Middle frontal gyrus (tissue), 1 donor: ENCODE results near the gene CHD3.

Source experiments
- DNase-seq: peaks from one replicate; pipeline ENCODE4 v3.0.0-alpha.2; 2015; ENCODE audit warnings: low spot score; ENCODE audit errors: extremely low spot score

CHD3 gene

DNA sequence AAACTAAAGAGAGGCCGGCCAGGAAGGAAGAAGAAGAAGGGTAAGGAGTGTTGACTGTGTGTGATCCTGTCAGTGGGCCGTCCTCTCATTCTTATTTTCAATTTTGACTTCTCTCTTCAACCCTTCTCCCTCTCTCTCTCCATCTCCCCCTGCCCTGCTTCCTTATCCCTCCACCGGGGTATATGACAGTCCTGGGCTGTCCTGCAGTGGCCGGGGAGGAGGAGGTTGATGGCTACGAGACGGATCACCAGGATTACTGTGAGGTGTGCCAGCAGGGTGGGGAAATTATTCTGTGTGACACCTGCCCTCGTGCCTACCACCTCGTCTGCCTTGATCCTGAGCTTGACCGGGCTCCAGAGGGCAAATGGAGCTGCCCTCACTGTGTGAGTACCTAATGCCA, 5.6 kb downstream of the CHD3 start:
- DNase-seq, result no peak

DNA sequence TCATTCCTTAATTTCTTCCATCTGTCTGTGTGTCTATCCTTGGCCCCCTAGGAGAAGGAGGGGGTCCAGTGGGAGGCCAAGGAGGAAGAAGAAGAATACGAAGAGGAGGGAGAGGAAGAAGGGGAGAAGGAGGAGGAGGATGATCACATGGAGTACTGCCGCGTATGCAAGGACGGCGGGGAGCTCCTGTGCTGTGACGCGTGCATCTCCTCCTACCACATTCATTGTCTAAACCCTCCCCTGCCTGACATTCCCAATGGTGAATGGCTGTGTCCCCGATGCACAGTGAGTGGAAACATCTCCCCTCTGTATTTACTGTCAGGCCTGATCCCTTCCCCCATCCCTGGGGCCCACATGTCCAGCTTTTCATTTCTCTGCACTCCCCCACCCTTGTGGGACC, 6.3 kb downstream of the CHD3 start:
- no peak for DNase-seq

DNA sequence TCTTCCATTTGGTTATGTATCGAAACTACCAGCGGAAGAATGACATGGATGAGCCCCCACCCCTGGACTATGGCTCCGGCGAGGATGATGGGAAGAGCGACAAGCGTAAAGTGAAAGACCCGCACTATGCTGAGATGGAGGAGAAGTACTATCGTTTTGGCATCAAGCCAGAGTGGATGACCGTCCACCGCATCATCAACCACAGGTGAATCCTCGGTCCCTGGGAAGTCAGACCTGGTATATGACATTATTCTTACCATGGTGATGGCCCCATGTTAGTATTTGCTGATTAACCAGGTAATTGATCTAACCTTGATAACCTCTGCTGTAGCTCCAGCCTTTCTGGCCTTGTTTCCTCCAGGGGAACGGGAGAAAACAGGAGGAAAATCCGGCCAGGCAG, 8.5 kb downstream of the CHD3 start:
- DNase-seq, result no peak

DNA sequence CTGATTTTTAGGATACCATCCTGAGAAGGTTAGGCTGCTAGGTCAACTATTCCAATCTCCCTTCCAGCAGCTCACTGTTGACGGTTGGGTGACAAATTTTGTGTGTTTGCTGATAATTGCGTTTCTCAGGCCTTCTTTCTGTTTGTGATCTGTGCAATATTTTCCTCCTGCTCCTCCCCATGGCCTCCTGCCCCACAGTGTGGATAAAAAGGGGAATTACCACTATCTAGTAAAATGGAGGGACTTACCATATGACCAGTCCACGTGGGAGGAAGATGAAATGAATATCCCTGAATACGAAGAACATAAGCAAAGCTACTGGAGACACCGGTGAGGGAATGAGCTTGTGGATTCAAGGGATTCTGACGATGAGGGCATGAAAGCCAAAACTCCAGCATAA, 9.2 kb downstream of the CHD3 start:
- DNase-seq, result no peak

DNA sequence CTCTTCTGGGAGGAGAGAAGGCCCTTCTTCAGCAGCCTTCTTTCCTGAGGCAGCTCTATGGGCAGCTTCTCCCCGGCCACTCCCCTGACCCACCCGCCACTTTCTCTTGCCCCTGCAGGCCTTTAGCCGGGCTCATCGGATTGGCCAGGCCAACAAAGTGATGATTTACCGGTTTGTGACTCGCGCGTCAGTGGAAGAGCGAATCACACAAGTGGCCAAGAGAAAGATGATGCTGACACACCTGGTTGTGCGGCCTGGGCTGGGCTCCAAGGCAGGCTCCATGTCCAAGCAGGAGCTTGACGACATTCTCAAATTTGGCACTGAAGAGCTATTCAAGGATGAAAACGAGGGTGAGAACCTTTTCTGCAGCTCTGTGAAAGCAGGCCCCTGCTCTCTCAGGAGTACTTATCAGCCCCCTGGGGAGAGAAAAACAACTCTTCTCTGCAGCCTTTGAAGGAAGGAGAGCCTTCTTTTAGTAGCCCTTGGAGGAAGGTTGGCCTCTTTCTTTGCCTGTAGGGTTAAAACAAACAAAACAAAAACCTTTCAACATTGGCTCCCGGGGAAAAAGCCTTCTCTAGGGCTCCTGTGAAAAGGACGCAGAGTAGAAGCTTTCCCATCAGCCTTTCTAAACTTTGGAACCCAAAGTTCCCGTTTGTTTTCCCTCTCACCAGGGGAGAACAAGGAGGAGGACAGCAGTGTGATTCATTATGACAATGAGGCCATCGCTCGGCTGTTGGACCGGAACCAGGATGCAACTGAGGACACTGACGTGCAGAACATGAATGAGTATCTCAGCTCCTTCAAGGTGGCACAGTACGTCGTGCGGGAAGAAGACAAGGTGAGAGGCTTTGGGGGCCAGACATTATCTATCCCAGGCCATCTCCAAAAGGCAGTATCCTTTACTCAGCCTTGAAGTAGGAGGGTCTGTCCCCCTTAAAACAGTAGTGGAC, 14.8 kb downstream of the CHD3 start:
- DNase-seq, result no peak

DNA sequence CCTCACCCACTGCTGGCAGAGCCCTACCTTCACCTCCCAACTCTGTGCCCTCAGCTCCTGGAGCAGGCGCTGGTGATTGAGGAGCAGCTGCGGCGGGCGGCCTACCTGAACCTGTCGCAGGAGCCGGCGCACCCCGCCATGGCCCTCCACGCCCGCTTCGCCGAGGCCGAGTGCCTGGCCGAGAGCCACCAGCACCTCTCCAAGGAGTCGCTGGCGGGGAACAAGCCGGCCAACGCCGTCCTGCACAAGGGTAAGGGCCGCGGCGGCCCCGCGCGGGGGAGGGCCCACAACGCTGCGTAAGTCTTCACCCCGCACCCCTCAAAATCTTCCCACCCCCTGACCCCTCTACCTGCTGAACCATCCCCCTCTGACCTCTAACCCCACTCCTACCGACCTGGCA, 20.5 kb downstream of the CHD3 start:
- no peak for DNase-seq

DNA sequence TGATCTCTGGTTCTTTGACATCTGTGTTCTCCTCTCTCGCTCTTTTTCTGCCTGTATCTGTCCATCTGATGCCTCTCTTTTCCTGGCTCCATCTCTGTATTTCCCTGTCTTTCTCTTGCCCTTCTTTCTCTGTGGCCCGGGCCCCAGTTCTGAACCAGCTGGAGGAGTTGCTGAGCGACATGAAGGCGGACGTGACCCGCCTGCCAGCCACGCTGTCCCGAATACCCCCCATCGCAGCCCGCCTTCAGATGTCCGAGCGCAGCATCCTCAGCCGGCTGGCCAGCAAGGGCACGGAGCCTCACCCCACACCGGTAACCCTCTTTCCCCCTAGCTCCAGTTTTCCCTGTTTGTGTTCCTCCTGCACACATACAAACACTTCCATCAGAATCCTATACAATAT, 21.7 kb downstream of the CHD3 start:
- DNase-seq, result no peak

DNA sequence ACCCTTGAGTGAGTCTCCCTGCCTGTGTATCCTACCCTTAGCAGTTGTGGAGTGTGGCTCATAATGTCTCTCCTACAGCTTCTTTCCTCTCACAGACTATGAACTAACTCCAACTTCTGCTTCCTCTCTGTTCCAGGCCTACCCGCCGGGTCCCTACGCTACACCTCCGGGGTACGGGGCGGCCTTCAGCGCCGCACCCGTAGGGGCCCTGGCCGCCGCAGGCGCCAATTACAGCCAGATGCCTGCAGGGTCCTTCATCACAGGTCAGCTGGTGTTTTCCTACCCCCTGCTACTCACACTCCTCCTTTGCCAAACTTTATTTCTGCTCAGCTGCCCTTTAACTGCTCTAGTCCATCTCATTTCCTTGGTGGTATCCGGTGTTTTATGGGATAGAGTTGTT, 22.1 kb downstream of the CHD3 start:
- no peak for DNase-seq

DNA sequence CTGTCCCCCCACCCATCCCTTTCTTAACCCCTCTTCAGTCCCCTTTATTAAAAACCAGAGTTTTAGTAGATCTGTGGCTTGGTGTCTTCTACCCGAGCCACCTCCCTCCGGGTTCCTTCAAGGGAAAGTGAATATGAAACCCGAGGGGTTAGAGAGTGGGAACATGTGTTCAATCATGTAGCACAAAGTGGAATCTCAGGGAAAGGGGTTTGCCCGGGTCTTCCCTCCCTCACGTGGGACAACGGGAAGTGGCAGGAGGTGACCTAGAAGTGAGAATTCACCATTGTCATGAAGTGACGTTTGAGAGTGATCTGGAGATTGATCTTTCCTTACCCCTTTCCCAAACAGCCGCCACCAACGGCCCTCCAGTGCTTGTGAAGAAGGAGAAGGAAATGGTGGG, 22.5 kb downstream of the CHD3 start:
- no peak for DNase-seq

DNA sequence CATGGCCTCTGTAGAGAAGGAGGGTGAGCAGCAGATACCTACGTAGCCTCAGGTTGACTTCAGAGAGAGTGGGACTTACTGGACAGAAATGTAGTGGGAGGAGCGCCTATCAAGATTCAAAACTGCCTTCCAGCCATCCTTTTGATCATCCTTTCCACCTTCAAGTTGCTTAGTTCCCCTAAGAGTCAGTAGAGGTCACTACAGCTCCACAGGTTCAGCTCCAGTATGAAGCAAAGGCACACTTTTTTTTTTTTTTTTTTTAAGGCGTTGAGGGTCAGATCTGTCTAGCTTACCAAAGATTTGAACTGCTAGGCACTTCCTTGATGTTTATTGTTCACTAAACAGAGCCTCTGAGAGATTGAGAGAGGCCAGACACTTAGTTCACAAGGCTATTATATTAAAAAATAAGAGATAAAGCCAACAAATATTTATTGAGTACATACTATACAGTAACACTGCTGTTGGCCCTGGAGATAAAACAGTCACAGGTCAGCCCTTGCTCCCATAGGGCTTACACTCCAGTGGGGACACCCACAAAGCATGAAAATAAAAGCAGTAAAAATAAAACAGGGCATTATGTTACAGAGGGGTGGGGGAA, 24.4 kb downstream of the CHD3 start:
- DNase-seq, result no peak

DNA sequence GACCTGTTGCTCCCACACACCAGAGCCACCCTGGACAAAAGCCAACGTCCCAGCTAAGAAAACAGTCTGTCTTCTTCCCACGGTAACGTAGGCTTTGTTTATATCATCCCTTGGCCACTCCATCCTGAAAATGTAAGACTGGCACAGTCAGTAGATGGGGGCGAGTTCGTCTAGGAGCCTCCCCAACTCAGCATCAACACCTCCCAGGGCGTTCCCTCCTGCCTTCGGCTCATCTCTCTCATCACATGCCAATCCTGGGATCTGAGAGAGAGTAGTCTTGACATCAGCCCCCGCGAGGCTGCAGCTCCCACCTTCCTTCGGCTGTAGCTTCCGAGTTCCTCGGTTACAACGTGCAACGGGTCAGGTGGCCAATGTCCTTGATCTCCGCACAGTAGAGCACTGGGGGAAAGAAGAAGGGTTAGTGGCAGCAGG, 26.6 kb downstream of the CHD3 start:
- no peak for DNase-seq

DNA sequence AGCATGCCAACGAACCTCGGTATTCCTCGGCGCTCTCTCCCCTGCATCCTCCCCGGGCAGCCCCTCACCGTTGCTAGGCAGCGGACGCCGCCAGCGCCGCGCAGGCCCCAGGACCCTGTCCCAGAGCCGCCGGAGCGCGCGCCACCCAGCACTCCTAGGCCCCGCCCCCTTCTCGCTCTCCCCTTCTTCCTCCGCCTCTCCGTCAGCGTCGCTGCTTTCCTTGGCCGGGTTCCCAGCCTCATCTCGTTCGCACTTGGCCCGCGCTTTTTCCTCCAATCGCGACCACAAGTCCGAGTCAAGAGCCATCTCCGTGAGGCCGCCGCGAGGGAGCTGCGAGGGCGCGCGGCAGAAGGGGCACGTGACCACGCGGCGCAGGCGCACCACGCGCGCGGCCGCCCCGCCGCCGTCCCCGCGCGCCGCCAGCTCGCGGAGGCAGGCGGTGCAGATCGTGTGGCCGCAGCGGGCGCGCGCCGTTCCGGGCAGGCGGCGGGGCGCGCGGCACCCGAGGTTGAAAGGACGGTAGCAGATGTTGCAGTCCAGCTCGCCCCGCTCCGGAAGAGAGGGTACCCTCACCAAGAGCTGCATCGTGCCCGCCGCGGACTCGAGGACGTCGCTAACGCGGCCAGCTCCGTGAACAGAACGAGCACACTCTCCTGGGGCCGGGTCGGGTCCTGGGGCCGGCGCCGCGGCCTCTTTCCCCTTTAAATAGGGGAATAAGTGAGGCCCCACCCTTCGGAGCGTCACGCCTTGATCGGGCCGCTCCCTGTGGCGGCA, 27.2 kb downstream of the CHD3 start, which contains the start of gene RNF227:
Gene RNF227 (minus strand): TSS at position 679 of the 774 bp plus-strand sequence. CDS start 94 bp downstream, at position 585.
- DNase-seq, result peak; percentile 73

DNA sequence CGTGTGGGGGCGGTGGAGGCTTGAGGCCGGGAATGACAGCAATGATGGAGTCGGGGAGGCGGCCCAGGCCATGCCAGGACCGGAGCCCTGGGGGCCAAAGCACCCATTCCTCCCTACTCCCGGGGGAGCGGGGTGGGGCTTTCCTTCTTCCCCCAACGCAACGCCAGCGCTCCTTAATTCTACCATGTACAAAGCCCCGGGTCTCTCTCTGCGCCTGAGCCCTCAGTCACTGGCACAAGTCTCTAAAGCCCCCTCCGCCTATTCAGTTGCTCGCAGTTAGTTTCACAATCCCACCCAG, 27.7 kb downstream of the CHD3 start:
- no peak for DNase-seq

DNA sequence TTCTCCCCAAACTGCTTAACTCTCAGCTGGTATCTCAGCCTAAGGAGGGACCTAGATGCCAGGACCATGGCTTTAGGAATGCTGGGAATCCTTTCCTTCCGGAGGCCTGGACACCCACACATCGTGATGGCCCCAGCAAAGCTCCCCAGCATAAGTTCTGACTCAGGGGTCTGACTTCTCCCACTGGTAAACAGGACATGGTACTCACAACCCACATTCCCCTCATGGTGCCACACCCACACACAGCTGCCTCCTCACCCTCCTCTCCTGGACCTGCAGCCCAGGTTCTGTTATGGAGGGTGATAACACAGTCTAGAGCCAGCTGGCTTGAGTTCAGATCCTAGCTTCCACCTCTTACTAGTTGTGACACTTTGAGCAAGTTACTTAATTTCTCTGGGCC, 28.2 kb downstream of the CHD3 start:
- DNase-seq, result no peak

DNA sequence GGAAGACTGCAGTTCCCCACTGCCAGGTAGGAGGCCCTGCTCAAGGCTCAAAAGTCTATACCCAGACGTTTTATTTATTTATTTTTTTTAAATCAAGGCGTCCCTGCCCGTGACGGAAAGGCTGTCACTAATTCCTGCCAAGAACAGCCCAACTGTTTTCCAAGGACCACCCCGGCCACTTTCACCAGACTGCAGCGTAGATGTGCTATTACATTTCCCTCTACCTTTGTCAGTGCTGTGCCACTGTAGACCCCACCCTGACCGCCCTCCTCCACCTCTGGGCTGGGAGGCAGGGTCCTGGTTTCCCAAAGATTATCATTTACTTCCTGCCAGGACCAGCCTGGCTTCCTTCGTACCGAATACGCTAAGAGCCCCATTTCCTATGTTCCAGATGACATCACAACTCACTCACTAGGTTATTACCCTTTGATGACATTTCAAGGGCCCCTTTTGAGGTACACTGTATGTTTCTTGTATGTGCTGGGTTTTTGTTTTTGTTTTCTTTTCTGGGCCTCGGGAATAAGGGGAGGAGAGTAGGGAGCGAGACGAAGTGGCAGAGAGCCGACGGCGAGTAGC, 33.8 kb downstream of the CHD3 start:
- DNase-seq, result no peak

DNA sequence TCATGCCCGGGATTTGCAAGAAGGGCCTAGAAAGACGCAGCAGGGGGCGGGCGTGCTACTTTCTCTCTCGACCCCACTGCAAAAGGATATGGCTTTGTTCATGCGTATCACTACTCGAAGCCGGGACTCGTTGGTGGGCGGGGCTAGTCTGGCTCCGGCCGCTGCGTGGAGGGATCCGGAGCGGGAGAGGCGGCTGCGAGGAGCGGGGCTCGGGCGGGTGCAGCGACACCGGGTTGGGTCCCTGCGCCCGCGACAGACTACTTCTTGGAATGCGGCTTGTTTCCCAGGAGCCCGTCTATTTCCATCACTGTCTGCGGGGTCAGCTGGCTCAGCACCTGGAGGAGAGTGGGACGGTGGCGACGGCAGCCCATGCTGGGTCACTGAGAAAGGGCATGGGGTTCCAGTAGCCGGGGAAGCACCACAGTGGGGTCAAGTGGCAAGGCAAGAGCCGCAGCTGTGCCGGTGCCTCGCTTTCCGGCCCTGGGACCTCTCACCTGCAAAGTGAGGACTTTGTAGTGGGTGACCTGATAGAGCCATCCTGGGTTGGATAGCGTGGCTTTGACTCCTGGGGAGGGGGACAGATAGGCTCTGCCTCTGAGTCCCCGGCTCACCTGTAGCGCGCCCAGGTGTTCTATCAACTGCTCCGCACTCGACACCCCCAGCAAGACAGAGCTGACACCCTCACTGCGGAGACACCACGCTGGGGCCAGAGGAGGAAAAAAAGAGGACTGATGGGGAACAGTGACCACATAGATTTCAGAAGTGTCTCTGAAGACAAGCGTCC, 34.4 kb downstream of the CHD3 start:
- peak; percentile 45 for DNase-seq

DNA sequence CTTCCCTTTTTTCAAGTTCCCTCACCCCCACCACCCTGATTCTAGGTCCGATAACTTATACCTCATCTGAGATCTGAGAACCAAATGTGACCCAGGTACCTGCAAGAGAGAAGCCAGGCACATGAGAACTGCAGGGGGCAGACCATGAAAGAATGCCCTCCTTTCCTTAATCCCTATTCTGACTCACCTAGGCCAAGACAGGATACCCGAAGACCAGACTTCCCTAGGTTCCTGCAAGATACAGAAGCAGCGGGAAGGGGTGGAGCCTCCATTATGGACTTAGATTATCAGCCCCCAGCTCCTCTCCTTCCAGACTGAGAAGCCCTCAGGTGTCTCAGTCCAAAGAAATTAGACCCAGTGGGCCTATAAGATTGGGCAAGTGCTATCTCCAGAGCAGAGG, 39.0 kb downstream of the CHD3 start:
- DNase-seq, result no peak

DNA sequence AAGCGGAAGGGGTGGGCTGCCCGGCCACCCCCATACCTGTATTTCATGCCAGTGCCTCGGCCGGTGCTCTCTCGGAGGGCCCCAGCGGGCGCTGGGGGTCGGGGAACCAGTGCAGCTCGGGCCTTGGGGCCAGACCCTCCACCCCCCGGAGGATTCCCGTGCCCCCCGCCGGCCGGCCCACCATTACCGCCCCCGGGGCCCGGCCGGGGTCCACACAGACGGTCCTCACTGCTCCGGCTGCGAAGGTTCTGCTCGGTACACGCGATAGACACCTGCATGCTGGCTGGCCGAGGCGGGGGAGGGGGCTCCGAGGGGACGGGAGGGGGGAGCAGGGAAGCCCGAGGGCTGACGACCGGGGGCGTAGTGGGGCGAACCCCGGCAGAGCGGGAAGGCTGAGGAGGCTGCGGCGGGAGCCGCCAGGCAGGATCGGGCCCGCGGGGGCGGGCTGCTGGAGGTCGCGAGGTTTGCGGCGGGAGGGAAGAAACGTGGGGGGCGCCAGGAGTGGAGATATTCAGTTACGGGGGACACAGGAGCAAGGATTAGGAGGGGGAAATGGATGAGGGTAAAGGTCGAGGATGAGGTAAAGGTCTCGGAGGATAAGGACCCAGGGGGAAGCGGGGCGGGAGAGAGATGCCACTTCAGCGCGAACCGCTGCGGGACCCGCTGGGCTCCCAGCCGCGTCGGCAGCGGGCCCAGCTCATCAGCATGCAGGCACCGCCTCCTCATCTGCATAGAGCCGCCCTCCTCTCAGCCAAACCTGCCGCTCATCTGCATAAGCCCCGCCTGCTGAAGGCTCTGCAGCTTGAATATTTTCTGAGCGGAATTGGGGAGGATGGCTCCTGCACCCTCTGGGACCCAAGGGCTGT, 40.8 kb downstream of the CHD3 start, which contains the start of gene KCNAB3:
Gene KCNAB3 (minus strand): TSS at position 699 of the 866 bp plus-strand sequence. CDS start 421 bp downstream, at position 278.
- DNase-seq, result peak; percentile 33

DNA sequence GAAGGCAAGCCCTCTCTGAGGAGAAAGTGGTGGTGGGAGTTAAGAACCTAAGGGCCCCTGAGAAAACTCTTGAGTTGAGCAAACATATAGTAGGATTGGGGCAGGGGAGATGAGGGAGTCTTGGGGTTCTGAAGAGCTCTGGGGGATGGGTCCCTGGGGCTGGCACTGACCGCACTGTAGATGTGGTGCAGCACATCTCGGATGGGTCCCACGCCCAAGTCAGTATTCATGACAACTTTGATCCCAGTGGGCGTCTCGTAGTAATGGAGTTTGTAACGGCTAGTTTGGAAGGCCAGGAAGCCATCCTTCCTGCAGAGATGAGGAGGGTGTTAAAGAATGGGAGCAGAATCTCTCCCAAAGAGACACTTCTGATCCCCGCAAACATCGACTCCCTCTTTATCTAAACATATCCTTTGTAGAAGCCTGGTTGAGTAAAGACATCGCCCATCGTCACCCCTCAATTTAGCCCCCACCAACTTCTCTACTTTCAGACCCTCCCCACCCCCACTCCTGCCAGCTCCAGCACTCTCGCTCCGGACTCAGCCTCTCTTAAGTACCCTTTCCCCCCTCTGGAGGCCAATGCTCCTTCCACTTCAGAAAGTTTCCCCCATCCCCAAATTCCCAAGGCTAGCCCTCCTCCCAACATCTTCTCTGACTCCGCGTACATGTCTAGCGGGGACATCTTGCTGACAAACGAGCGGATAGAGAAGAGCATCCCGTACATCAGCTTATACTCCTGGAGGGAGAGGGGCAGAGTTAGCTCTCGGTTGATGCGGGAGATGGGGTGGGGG, 42.4 kb downstream of the CHD3 start:
- no peak for DNase-seq
